BE2C (cell line): ENCODE measurements around the gene RELT.

Experiments
- DNase-seq: peaks from one replicate; pipeline ENCODE4 v3.0.0-alpha.2; 2020
- H3K27me3 ChIP-seq: fragments of 250-450 bp; sonication (Bioruptor Pico); 2 replicates; pipeline ENCODE4 v1.5.1; 2020; ENCODE audit warnings: mild to moderate bottlenecking
- H3K36me3 ChIP-seq: fragments of 250-450 bp; sonication (Bioruptor Pico); 2 replicates; pipeline ENCODE4 v1.5.1; 2020; ENCODE audit warnings: mild to moderate bottlenecking
- H3K4me1 ChIP-seq: fragments of 250-450 bp; sonication (Bioruptor Pico); 2 replicates; pipeline ENCODE4 v1.5.1; 2020
- H3K4me3 ChIP-seq: 2 replicates; pipeline ENCODE4 v1.5.1; 2011; ENCODE audit warnings: low read depth, low read length
- H3K9me3 ChIP-seq: fragments of 250-450 bp; sonication (Bioruptor Pico); 2 replicates; pipeline ENCODE4 v1.5.1; 2020
- TF ChIP-seq, protein P1 (sequence below): IDR thresholded peaks from 2 replicates; pipeline ENCODE4 v1.5.1; 2012; ENCODE audit warnings: mild to moderate bottlenecking, low read depth, low read length

The RELT gene

DNA sequence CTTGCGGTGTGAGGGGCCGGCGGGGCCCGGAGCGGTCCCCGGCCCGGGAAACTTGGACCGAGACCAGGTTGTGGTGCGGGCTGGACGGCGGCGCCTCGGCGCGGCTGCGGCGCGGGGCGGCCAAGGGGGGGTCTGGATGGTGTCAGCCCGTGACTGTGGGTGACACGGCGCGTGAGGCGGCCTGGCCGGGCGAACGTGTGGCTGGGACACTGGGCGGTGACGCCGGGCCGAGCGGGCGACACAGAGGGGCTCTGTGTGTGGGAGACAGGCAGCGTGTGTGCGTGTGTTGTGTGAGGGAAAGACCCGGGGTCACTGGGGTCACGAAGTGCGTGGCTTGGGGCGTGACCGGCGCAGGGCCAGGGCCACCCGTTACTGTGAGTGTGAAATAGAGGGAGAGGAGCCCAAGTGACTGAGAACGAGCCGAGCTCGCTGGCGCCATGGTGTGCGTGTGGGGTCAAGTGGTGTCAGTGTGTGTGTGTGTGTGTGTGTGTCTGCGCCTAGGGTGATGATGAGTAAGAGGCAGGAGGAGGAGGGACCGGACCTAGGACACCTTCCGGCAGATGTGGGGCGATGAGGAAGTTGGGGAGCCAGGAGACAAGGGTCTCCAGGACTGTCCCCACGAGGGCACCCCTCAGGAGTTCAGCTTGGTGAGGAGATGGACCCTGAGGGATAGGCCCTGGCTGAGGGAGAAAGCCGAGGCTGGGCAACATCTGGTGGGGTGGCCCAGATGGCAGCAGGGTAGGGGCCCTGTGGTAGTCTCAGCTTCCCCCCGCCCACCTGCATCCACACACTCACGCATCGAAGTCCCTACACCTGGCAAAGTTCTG is 817 bp downstream of the RELT start:
- Histone ChIP-seq H3K4me1 (0 out of 2 replicates have a peak, but pooled peaks cover 3% of the 10 kb centered on the region), H3K36me3 (no peaks in the 10 kb centered on the region), H3K9me3 (no peaks in the 10 kb centered on the region), H3K27me3 (no peaks in the 10 kb centered on the region), H3K4me3 (peak overlapping the region; percentile 76)
- TF ChIP-seq, protein P1, sequence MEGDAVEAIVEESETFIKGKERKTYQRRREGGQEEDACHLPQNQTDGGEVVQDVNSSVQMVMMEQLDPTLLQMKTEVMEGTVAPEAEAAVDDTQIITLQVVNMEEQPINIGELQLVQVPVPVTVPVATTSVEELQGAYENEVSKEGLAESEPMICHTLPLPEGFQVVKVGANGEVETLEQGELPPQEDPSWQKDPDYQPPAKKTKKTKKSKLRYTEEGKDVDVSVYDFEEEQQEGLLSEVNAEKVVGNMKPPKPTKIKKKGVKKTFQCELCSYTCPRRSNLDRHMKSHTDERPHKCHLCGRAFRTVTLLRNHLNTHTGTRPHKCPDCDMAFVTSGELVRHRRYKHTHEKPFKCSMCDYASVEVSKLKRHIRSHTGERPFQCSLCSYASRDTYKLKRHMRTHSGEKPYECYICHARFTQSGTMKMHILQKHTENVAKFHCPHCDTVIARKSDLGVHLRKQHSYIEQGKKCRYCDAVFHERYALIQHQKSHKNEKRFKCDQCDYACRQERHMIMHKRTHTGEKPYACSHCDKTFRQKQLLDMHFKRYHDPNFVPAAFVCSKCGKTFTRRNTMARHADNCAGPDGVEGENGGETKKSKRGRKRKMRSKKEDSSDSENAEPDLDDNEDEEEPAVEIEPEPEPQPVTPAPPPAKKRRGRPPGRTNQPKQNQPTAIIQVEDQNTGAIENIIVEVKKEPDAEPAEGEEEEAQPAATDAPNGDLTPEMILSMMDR, result no peak
- DNase-seq, result peak; percentile 35

DNA sequence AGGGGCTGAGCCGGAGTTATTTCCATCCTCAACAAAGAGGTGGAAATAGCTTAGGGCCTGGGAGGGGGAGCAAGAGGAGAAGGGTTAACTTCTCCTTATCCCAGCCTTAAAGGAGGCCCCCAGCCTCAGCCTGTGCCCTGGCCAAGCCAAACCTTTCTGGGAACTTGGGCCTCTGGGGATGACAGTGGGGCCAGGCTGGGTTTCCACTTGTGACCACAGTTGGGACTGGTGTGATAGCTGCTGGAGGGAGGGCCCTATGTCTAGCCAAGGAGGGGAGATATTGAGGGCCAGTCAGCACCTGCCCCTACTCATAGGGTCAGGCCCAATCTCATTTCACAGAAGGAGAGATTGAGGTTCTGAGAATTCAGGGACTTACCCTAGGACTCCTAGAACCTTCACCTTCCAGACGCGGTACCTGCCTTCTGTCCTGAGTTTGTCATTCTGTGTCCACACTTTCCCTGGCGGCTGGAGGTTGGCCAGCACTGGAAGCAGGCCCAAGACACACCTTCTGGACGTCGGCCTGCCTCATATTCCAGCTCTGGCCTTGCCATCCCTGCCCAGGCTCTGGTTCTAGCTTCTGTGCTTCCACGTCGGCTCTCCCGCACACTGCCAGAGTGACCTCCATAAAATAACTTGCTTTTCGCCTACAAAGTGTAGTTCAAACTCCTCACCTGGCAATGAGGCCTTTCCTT is 3.1 kb downstream of the RELT start:
- H3K4me1 ChIP-seq, result 0 out of 2 replicates have a peak, but pooled peaks cover 3% of the 10 kb centered on the region
- H3K36me3 ChIP-seq, result no peaks in the 10 kb centered on the region
- no peak overlapping the region for H3K4me3 ChIP-seq
- DNase-seq, result no peak
- H3K27me3 ChIP-seq, result no peaks in the 10 kb centered on the region
- no peaks in the 10 kb centered on the region for H3K9me3 ChIP-seq
- TF ChIP-seq, protein P1, result no peak

- H3K4me1 ChIP-seq, result 0 out of 2 replicates have a peak, but pooled peaks cover 3% of the 10 kb centered on the region
- no peaks in the 10 kb centered on the region for H3K36me3 ChIP-seq
- DNase-seq, result no peak
- no peaks in the 10 kb centered on the region for H3K27me3 ChIP-seq
- no peaks in the 10 kb centered on the region for H3K9me3 ChIP-seq
- TF ChIP-seq, protein P1, result no peak
- no peak overlapping the region for H3K4me3 ChIP-seq
These were observed 4.1 kb downstream of the RELT start for GRCh38 chr11:73380331-73380730.

DNA sequence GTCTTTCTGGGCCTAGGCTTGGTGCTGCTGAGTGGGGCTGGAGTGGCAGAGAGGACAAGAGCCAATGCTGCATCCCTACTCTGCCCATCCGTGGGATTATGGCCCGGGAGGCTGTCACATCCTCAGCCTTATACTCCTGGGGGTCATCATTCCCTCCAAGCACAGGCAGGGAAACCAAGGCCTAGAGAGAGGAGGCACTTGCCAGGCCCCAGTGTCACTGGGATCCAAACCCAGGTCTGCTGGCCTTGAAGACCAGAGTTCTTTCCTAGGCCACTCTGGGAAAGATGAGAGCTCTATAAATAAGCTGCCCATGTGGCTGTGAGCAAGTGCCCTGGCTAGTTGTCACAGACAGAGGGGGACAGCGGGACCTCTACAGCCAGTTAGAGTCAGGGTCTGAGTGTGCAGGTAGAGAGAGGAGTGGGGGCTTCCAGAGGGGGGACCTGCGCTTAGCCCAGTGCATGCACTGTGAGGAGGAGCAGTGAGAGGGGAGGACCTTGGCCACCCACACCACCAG is 4.8 kb downstream of the RELT start:
- Histone ChIP-seq H3K4me1 (0 out of 2 replicates have a peak, but pooled peaks cover under 1% of the 10 kb centered on the region), H3K4me3 (no peak overlapping the region), H3K27me3 (no peaks in the 10 kb centered on the region), H3K9me3 (no peaks in the 10 kb centered on the region), H3K36me3 (no peaks in the 10 kb centered on the region)
- TF ChIP-seq, protein P1, result no peak
- no peak for DNase-seq

GRCh38 chr11:73381589-73381988 is 5.4 kb downstream of the RELT start:
- TF ChIP-seq, protein P1, result no peak
- DNase-seq, result no peak
- H3K36me3 ChIP-seq, result no peaks in the 10 kb centered on the region
- H3K4me3 ChIP-seq, result no peak overlapping the region
- no peaks in the 10 kb centered on the region for H3K4me1 ChIP-seq
- H3K9me3 ChIP-seq, result no peaks in the 10 kb centered on the region
- H3K27me3 ChIP-seq, result no peaks in the 10 kb centered on the region
